Measurements from ENCODE around the gene AMN1.
A peak's percentile ranks its signal among the peaks of the same experiment; 100 is the strongest.

Gene AMN1

GRCh38 chr12:31669020-31669419 is 59.8 kb downstream of the AMN1 start:
- DNase-seq (ENCODE audit: low read depth), result no peak
- no peak for TF ChIP-seq CTCF (conservative IDR thresholded peaks at IDR 0.05; ENCODE audit: low read depth, low read length)
- H3K4me3 ChIP-seq (ENCODE audit: low read length), result no peak overlapping the region

- no peak overlapping the region for H3K4me3 ChIP-seq (ENCODE audit: low read length)
- no peak for DNase-seq (ENCODE audit: low read depth)
- TF ChIP-seq CTCF (conservative IDR thresholded peaks at IDR 0.05; ENCODE audit: low read depth, low read length), result no peak
These were observed 64.8 kb downstream of the AMN1 start for GRCh38 chr12:31664038-31664437.

GRCh38 chr12:31663576-31663975 is 65.2 kb downstream of the AMN1 start:
- no peak for TF ChIP-seq CTCF (conservative IDR thresholded peaks at IDR 0.05; ENCODE audit: low read depth, low read length)
- no peak for DNase-seq (ENCODE audit: low read depth)
- H3K4me3 ChIP-seq (ENCODE audit: low read length), result no peak overlapping the region

GRCh38 chr12:31662176-31662849 is 66.5 kb downstream of the AMN1 start:
- no peak for DNase-seq (ENCODE audit: low read depth)
- H3K4me3 ChIP-seq (ENCODE audit: low read length), result no peak overlapping the region
- TF ChIP-seq CTCF (conservative IDR thresholded peaks at IDR 0.05; ENCODE audit: low read depth, low read length), result no peak

- peak within 1 kb of the TSS; percentile 84 for H3K4me3 ChIP-seq (ENCODE audit: low read length)
- TF ChIP-seq CTCF (conservative IDR thresholded peaks at IDR 0.05; ENCODE audit: low read depth, low read length), result peak; percentile 42
- peak; percentile 71 for DNase-seq (ENCODE audit: low read depth)
These were observed 69.5 kb downstream of the AMN1 start, which contains the start of gene ETFBKMT for GRCh38 chr12:31659087-31659942. TSS of gene ETFBKMT (plus strand) at chr12:31659688. CDS start at chr12:31661954, 2,266 bp downstream.

- DNase-seq (ENCODE audit: low read depth), result no peak
- peak overlapping the region; percentile 84 for H3K4me3 ChIP-seq (ENCODE audit: low read length)
- no peak for TF ChIP-seq CTCF (conservative IDR thresholded peaks at IDR 0.05; ENCODE audit: low read depth, low read length)
These were observed 70.2 kb downstream of the AMN1 start for GRCh38 chr12:31658471-31659086.

Measured in retinal pigment epithelial cell (primary cell).